ENCODE data around the gene CHI3L2.

The CHI3L2 gene

GRCh38 chr1:111253876-111254275, 26.4 kb downstream of the CHI3L2 start:
- Histone ChIP-seq H2AFZ (ENCODE audit: low read length) (no peak overlapping the region), H3K4me2 (ENCODE audit: low read length) (no peak overlapping the region), H3K36me3 (ENCODE audit: insufficient read depth, low read length) (no peaks in the 10 kb centered on the region), H3F3A (ENCODE audit: insufficient read depth, low read length) (no peaks in the 10 kb centered on the region), H3K4me1 (ENCODE audit: insufficient read depth, low read length, severe bottlenecking) (no peaks in the 10 kb centered on the region), H4K20me1 (ENCODE audit: insufficient read depth, low read length) (no peaks in the 10 kb centered on the region), H3K9me3 (ENCODE audit: low read length) (no peaks in the 10 kb centered on the region), H3K4me3 (ENCODE audit: low read depth, low read length, poor library complexity, severe bottlenecking) (no peak overlapping the region), H3K79me2 (ENCODE audit: insufficient read depth, low read length) (no peaks in the 10 kb centered on the region), H3K27me3 (ENCODE audit: insufficient read depth, low read length) (no peaks in the 10 kb centered on the region), H3K27ac (ENCODE audit: low read depth, low read length, poor library complexity, severe bottlenecking) (no peak overlapping the region), H3K9me2 (ENCODE audit: low read depth, low read length) (no peaks in the 10 kb centered on the region), H3K9ac (ENCODE audit: low read length) (no peak overlapping the region)
- TF ChIP-seq EZH2 (IDR thresholded peaks at IDR 0.05; ENCODE audit: borderline replicate concordance, low read length) (no peak), CTCF (IDR thresholded peaks at IDR 0.05; ENCODE audit: low read length) (no peak)

- Histone ChIP-seq H3K4me1 (ENCODE audit: insufficient read depth, low read length, severe bottlenecking) (no peaks in the 10 kb centered on the region), H3K9ac (ENCODE audit: low read length) (no peak overlapping the region), H3K4me3 (ENCODE audit: low read depth, low read length, poor library complexity, severe bottlenecking) (no peak overlapping the region), H3K27ac (ENCODE audit: low read depth, low read length, poor library complexity, severe bottlenecking) (no peak overlapping the region), H3K9me3 (ENCODE audit: low read length) (no peaks in the 10 kb centered on the region), H3K9me2 (ENCODE audit: low read depth, low read length) (no peaks in the 10 kb centered on the region), H3K4me2 (ENCODE audit: low read length) (no peak overlapping the region), H2AFZ (ENCODE audit: low read length) (no peak overlapping the region), H3F3A (ENCODE audit: insufficient read depth, low read length) (no peaks in the 10 kb centered on the region), H3K79me2 (ENCODE audit: insufficient read depth, low read length) (no peaks in the 10 kb centered on the region), H3K27me3 (ENCODE audit: insufficient read depth, low read length) (no peaks in the 10 kb centered on the region), H3K36me3 (ENCODE audit: insufficient read depth, low read length) (no peaks in the 10 kb centered on the region), H4K20me1 (ENCODE audit: insufficient read depth, low read length) (no peaks in the 10 kb centered on the region)
- TF ChIP-seq CTCF (IDR thresholded peaks at IDR 0.05; ENCODE audit: low read length) (no peak), EZH2 (IDR thresholded peaks at IDR 0.05; ENCODE audit: borderline replicate concordance, low read length) (no peak)
Observed at GRCh38 chr1:111256988-111257658, 29.6 kb downstream of the CHI3L2 start.

GRCh38 chr1:111267801-111268508, 40.4 kb downstream of the CHI3L2 start:
- no peaks in the 10 kb centered on the region for H3F3A ChIP-seq (ENCODE audit: insufficient read depth, low read length)
- H2AFZ ChIP-seq (ENCODE audit: low read length): no peak overlapping the region
- no peak overlapping the region for H3K9ac ChIP-seq (ENCODE audit: low read length)
- H3K27ac ChIP-seq (ENCODE audit: low read depth, low read length, poor library complexity, severe bottlenecking): no peak overlapping the region
- no peaks in the 10 kb centered on the region for H4K20me1 ChIP-seq (ENCODE audit: insufficient read depth, low read length)
- no peaks in the 10 kb centered on the region for H3K9me3 ChIP-seq (ENCODE audit: low read length)
- no peaks in the 10 kb centered on the region for H3K4me1 ChIP-seq (ENCODE audit: insufficient read depth, low read length, severe bottlenecking)
- no peaks in the 10 kb centered on the region for H3K9me2 ChIP-seq (ENCODE audit: low read depth, low read length)
- no peak overlapping the region for H3K4me2 ChIP-seq (ENCODE audit: low read length)
- TF ChIP-seq EZH2 (IDR thresholded peaks at IDR 0.05; ENCODE audit: borderline replicate concordance, low read length) (no peak), CTCF (IDR thresholded peaks at IDR 0.05; ENCODE audit: low read length) (no peak)
- H3K79me2 ChIP-seq (ENCODE audit: insufficient read depth, low read length): no peaks in the 10 kb centered on the region
- H3K4me3 ChIP-seq (ENCODE audit: low read depth, low read length, poor library complexity, severe bottlenecking): no peak overlapping the region
- H3K27me3 ChIP-seq (ENCODE audit: insufficient read depth, low read length): peaks cover 9% of the 10 kb centered on the region; the same call in 1 of the 2 replicates
- no peaks in the 10 kb centered on the region for H3K36me3 ChIP-seq (ENCODE audit: insufficient read depth, low read length)
